ENCODE measurements around the gene RPA3. TPM values are rescaled to one million over a fixed set of nuclear protein-coding genes. Genes with fewer than 3 reads are reported as not detected.

The RPA3 gene
- total RNA-seq, 3 donors from 2014 or later (not counting 1 experiment from before 2014, with no cell fraction given): 14.2 to 25.9 (median 22.6) TPM

- H3K4me3 ChIP-seq (ENCODE audit: low read length): no peak overlapping the region
- H3K9me3 ChIP-seq (ENCODE audit: control insufficient read depth, insufficient read depth, low read length): no peaks in the 10 kb centered on the region
- H3K27ac ChIP-seq (ENCODE audit: low read length): no peak overlapping the region
- H3K4me3 Mint-ChIP-seq: no peak overlapping the region
- TF ChIP-seq, protein P1, sequence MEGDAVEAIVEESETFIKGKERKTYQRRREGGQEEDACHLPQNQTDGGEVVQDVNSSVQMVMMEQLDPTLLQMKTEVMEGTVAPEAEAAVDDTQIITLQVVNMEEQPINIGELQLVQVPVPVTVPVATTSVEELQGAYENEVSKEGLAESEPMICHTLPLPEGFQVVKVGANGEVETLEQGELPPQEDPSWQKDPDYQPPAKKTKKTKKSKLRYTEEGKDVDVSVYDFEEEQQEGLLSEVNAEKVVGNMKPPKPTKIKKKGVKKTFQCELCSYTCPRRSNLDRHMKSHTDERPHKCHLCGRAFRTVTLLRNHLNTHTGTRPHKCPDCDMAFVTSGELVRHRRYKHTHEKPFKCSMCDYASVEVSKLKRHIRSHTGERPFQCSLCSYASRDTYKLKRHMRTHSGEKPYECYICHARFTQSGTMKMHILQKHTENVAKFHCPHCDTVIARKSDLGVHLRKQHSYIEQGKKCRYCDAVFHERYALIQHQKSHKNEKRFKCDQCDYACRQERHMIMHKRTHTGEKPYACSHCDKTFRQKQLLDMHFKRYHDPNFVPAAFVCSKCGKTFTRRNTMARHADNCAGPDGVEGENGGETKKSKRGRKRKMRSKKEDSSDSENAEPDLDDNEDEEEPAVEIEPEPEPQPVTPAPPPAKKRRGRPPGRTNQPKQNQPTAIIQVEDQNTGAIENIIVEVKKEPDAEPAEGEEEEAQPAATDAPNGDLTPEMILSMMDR (IDR thresholded peaks at IDR 0.05): no peak
- no peak overlapping the region for H3K27ac Mint-ChIP-seq
- 98% methylated on average over 3 of the region's 4 CpGs for WGBS (ENCODE audit: insufficient coverage)
- no peaks in the 10 kb centered on the region for H3K27me3 Mint-ChIP-seq (ENCODE audit: low read depth in 2 of 2)
- H3K36me3 Mint-ChIP-seq: no peaks in the 10 kb centered on the region
- no peaks in the 10 kb centered on the region for H3K27me3 ChIP-seq (ENCODE audit: control insufficient read depth, insufficient read depth, low read length)
- no peak for DNase-seq
- no peak for ATAC-seq
- peaks cover 0 to 12% of the 10 kb centered on the region in 2 donors for H3K4me1 Mint-ChIP-seq
- intact Hi-C loops (cut with micrococcal nuclease): no loop called here
- H3K36me3 ChIP-seq (ENCODE audit: control insufficient read depth, insufficient read depth, low read length): no peaks in the 10 kb centered on the region
- H3K9me3 Mint-ChIP-seq: no peaks in the 10 kb centered on the region
- no peaks in the 10 kb centered on the region for H3K4me1 ChIP-seq (ENCODE audit: control insufficient read depth, insufficient read depth, low read length)
Observed at GRCh38 chr7:7732621-7733281, 14.3 kb upstream of the RPA3 start.

- H3K4me3 ChIP-seq (ENCODE audit: low read length): no peak overlapping the region
- H3K27ac ChIP-seq (ENCODE audit: low read length): no peak overlapping the region
- no peaks in the 10 kb centered on the region for H3K27me3 Mint-ChIP-seq (ENCODE audit: low read depth in 2 of 2)
- no peaks in the 10 kb centered on the region for H3K36me3 ChIP-seq (ENCODE audit: control insufficient read depth, insufficient read depth, low read length)
- H3K9me3 Mint-ChIP-seq: no peaks in the 10 kb centered on the region
- H3K9me3 ChIP-seq (ENCODE audit: control insufficient read depth, insufficient read depth, low read length): no peaks in the 10 kb centered on the region
- H3K4me3 Mint-ChIP-seq: no peak overlapping the region
- ATAC-seq: no peak
- no peaks in the 10 kb centered on the region for H3K27me3 ChIP-seq (ENCODE audit: control insufficient read depth, insufficient read depth, low read length)
- no peak overlapping the region for H3K27ac Mint-ChIP-seq
- no peaks in the 10 kb centered on the region for H3K4me1 ChIP-seq (ENCODE audit: control insufficient read depth, insufficient read depth, low read length)
- peaks cover 0 to 12% of the 10 kb centered on the region in 2 donors for H3K4me1 Mint-ChIP-seq
- intact Hi-C loops (cut with micrococcal nuclease): no loop called here
- no peaks in the 10 kb centered on the region for H3K36me3 Mint-ChIP-seq
- no peak for DNase-seq
- TF ChIP-seq, protein P1 (IDR thresholded peaks at IDR 0.05): no peak
Observed at GRCh38 chr7:7731732-7732131, 13.3 kb upstream of the RPA3 start.

DNA sequence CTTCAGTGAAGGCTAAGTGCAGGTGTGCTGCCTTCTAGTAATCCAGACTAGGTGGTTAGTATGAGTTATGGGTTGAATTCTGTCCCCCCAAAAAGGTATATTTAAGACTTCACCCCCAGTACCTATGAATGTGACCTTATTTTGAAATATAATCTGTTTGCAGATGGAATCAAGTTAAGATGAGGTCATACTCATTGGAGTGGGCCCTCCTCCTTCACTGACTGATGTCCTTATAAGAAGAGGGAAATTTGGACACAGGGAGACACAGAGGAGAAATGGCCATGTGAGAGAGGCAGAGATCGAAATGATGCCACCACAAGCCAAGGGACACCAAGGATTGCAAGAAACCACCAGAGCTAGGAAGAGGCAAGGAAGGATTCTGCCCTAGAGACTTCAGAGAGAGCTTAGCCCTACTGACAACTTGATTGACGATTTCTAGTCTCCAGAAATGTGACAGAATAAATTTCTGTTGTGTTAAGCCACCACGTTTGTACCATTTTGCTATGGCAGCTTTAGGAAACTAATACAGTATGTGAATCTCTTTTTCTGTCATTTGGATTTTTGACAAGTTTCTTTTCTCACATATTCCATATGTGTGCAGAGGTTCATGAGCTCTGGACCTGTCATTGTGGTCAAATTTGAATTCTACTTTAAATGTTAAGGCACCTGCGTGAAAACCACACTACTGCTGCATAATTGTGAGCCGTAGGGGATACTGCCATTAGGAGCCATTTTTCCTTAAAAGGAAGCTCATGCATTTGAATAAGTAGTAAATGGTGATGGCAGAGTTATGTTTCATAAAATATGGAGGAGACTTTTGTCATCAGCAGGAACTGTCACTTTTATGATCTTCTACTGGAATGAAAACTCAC, 2.6 kb upstream of the RPA3 start:
- no peak overlapping the region for H3K27ac Mint-ChIP-seq

More for the DNA sequence above, 2.6 kb upstream of the RPA3 start:
- Histone ChIP-seq H3K27ac (ENCODE audit: low read length) (no peak overlapping the region), H3K36me3 (ENCODE audit: control insufficient read depth, insufficient read depth, low read length) (no peaks in the 10 kb centered on the region), H3K4me3 (ENCODE audit: low read length) (no peak overlapping the region), H3K4me1 (ENCODE audit: control insufficient read depth, insufficient read depth, low read length) (no peaks in the 10 kb centered on the region), H3K27me3 (ENCODE audit: control insufficient read depth, insufficient read depth, low read length) (no peaks in the 10 kb centered on the region), H3K9me3 (ENCODE audit: control insufficient read depth, insufficient read depth, low read length) (no peaks in the 10 kb centered on the region)
- H3K36me3 Mint-ChIP-seq: no peaks in the 10 kb centered on the region
- TF ChIP-seq, protein P1 (IDR thresholded peaks at IDR 0.05): no peak
- intact Hi-C loops (cut with micrococcal nuclease): no loop called here
- peak in 1 of 3 donors; percentile 61 for ATAC-seq
- H3K9me3 Mint-ChIP-seq: no peaks in the 10 kb centered on the region
- no peak overlapping the region for H3K4me3 Mint-ChIP-seq
- peaks cover 19 to 35% of the 10 kb centered on the region in 2 donors for H3K4me1 Mint-ChIP-seq
- DNase-seq: no peak
- no peaks in the 10 kb centered on the region for H3K27me3 Mint-ChIP-seq (ENCODE audit: low read depth in 2 of 2)
- WGBS (ENCODE audit: insufficient coverage): 70% methylated on average over 5 of the region's 5 CpGs
